Karpas-422 (cell line): ENCODE data around the gene CHRD. TPM values are rescaled to one million over a fixed set of nuclear protein-coding genes. Genes with fewer than 3 reads are reported as not detected.

Experiments used
- DNase-seq: peaks from one replicate; pipeline ENCODE4 v3.0.0-alpha.2; 2015
- H2AFZ ChIP-seq: fragments of 200-600 bp; sonication (generic); 2 replicates; pipeline ENCODE4 v1.6.1; 2014; ENCODE audit warnings: antibody characterized with exemption, low read length, mixed read lengths
- H3K27ac ChIP-seq: fragments of 200-600 bp; sonication (generic); 2 replicates; pipeline ENCODE4 v1.5.1; 2014; ENCODE audit warnings: mild to moderate bottlenecking, low read length, moderate library complexity
- H3K27me3 ChIP-seq: fragments of 200-600 bp; sonication (generic); 2 replicates; pipeline ENCODE4 v1.6.1; 2014; ENCODE audit warnings: low read length, mixed read lengths
- H3K36me3 ChIP-seq: fragments of 200-600 bp; sonication (generic); 2 replicates; pipeline ENCODE4 v1.6.1; 2014; ENCODE audit warnings: low read length, mixed read lengths; ENCODE audit not compliant: insufficient read depth
- H3K4me1 ChIP-seq: fragments of 200-600 bp; sonication (generic); 2 replicates; pipeline ENCODE4 v1.6.1; 2014; ENCODE audit warnings: mild to moderate bottlenecking, low read length, mixed read lengths
- H3K4me2 ChIP-seq: fragments of 200-600 bp; sonication (generic); 2 replicates; pipeline ENCODE4 v1.6.1; 2014; ENCODE audit warnings: low read length, low read depth, mild to moderate bottlenecking; ENCODE audit not compliant: poor library complexity, severe bottlenecking
- H3K4me3 ChIP-seq: fragments of 200-600 bp; sonication (generic); 2 replicates; pipeline ENCODE4 v1.5.1; 2014; ENCODE audit warnings: mild to moderate bottlenecking, antibody characterized with exemption, low read length, mixed read lengths
- H3K79me2 ChIP-seq: fragments of 200-600 bp; sonication (generic); 2 replicates; pipeline ENCODE4 v1.6.1; 2014; ENCODE audit warnings: mild to moderate bottlenecking, low read length, mixed read lengths
- H3K9ac ChIP-seq: fragments of 200-600 bp; sonication (generic); 2 replicates; pipeline ENCODE4 v1.6.0; 2014; ENCODE audit warnings: low read length
- H3K9me2 ChIP-seq: fragments of 200-600 bp; sonication (generic), shearing (Covaris generic); replicated peaks from 2 replicates; pipeline ENCODE4 v1.6.0; 2014; ENCODE audit warnings: mild to moderate bottlenecking, low read length, moderate library complexity; ENCODE audit not compliant: insufficient read depth
- H3K9me3 ChIP-seq: fragments of 300-700, 200-600 bp; sonication (generic); 2 replicates; pipeline ENCODE4 v1.6.1; 2014; ENCODE audit warnings: low read length, mixed read lengths
- H4K20me1 ChIP-seq: fragments of 200-600 bp; sonication (generic); 2 replicates; pipeline ENCODE4 v1.6.1; 2014; ENCODE audit warnings: mild to moderate bottlenecking, antibody characterized with exemption, low read length, low read depth; ENCODE audit not compliant: insufficient read depth
- total RNA-seq: library from RNA; depleted of rRNA; stranded (reverse); fragments of >200 nt; shearing (Covaris generic); gene quantifications from 2 replicates; pipeline ENCODE4 v1.2.3, GENCODE V29; 2014; ENCODE audit warnings: low replicate concordance; rRNA removed

The CHRD gene
- total RNA-seq = 17.7 and 52.9 TPM in 2 replicates

- Histone ChIP-seq H3K9ac (peak within 1 kb of the TSS; percentile 85), H4K20me1 (no peaks in the 10 kb centered on the region), H3K36me3 (peaks cover 13% of the 10 kb centered on the region), H3K4me2 (peak within 1 kb of the TSS; percentile 91), H2AFZ (no peak within 1 kb of the TSS), H3K79me2 (peaks cover 35% of the 10 kb centered on the region), H3K4me3 (peak within 1 kb of the TSS; percentile 81), H3K27me3 (no peaks in the 10 kb centered on the region), H3K9me2 (no peaks in the 10 kb centered on the region), H3K27ac (no peak within 1 kb of the TSS), H3K4me1 (peaks cover 29% of the 10 kb centered on the region), H3K9me3 (no peaks in the 10 kb centered on the region)
- DNase-seq = no peak
Measured at GRCh38 chr3:184379358-184380184, at the start of gene CHRD. Gene CHRD, plus strand, starts transcription at chr3:184380054. Its CDS starts 265 bp downstream, at chr3:184380319.

- Histone ChIP-seq H3K27ac (no peak overlapping the region), H3K36me3 (peaks cover 53% of the 10 kb centered on the region), H3K27me3 (no peaks in the 10 kb centered on the region), H3K79me2 (peaks cover 14% of the 10 kb centered on the region), H3K9me2 (no peaks in the 10 kb centered on the region), H3K4me1 (peaks cover 23% of the 10 kb centered on the region), H4K20me1 (peaks cover 60% of the 10 kb centered on the region), H3K9me3 (no peaks in the 10 kb centered on the region), H3K9ac (no peak overlapping the region), H2AFZ (no peak overlapping the region), H3K4me2 (no peak overlapping the region), H3K4me3 (no peak overlapping the region)
- DNase-seq = no peak
Measured at GRCh38 chr3:184332370-184333090, 47.3 kb upstream of the CHRD start.

GRCh38 chr3:184333190-184333589 lies 46.7 kb upstream of the CHRD start:
- Histone ChIP-seq H3K79me2 (peaks cover 21% of the 10 kb centered on the region), H3K4me1 (peaks cover 25% of the 10 kb centered on the region), H3K9me3 (no peaks in the 10 kb centered on the region), H4K20me1 (peaks cover 54% of the 10 kb centered on the region), H3K9ac (no peak overlapping the region), H3K36me3 (peaks cover 48% of the 10 kb centered on the region), H3K4me3 (no peak overlapping the region), H3K27me3 (no peaks in the 10 kb centered on the region), H3K27ac (no peak overlapping the region), H3K9me2 (no peaks in the 10 kb centered on the region), H3K4me2 (no peak overlapping the region), H2AFZ (no peak overlapping the region)
- DNase-seq = no peak

GRCh38 chr3:184333700-184334099 lies 46.2 kb upstream of the CHRD start:
- Histone ChIP-seq H3K4me2 (no peak overlapping the region), H3K79me2 (peaks cover 26% of the 10 kb centered on the region), H3K4me1 (peaks cover 25% of the 10 kb centered on the region), H4K20me1 (peaks cover 49% of the 10 kb centered on the region), H3K27ac (no peak overlapping the region), H3K4me3 (no peak overlapping the region), H3K9me2 (no peaks in the 10 kb centered on the region), H3K9me3 (no peaks in the 10 kb centered on the region), H2AFZ (no peak overlapping the region), H3K36me3 (peaks cover 43% of the 10 kb centered on the region), H3K9ac (no peak overlapping the region), H3K27me3 (no peaks in the 10 kb centered on the region)
- DNase-seq = no peak

- Histone ChIP-seq H3K79me2 (peaks cover 27% of the 10 kb centered on the region), H2AFZ (no peak overlapping the region), H3K4me3 (no peak overlapping the region), H4K20me1 (peaks cover 40% of the 10 kb centered on the region), H3K4me1 (peaks cover 25% of the 10 kb centered on the region), H3K9me3 (no peaks in the 10 kb centered on the region), H3K9ac (no peak overlapping the region), H3K9me2 (no peaks in the 10 kb centered on the region), H3K36me3 (peaks cover 34% of the 10 kb centered on the region), H3K4me2 (no peak overlapping the region), H3K27me3 (no peaks in the 10 kb centered on the region), H3K27ac (peak overlapping the region; percentile 53; the same call in 1 of the 2 replicates)
- DNase-seq = peak; percentile 58
Measured at GRCh38 chr3:184334470-184335158, 45.2 kb upstream of the CHRD start.

GRCh38 chr3:184335291-184335660 lies 44.6 kb upstream of the CHRD start:
- Histone ChIP-seq H3K27me3 (no peaks in the 10 kb centered on the region), H3K4me3 (peak overlapping the region; percentile 77; the same call in 1 of the 2 replicates), H3K27ac (peak overlapping the region; percentile 53), H3K9ac (peak overlapping the region; percentile 79), H3K4me2 (peak overlapping the region; percentile 73), H3K4me1 (peaks cover 25% of the 10 kb centered on the region), H2AFZ (no peak overlapping the region), H3K9me2 (no peaks in the 10 kb centered on the region), H3K9me3 (no peaks in the 10 kb centered on the region), H3K79me2 (peaks cover 27% of the 10 kb centered on the region), H4K20me1 (peaks cover 35% of the 10 kb centered on the region), H3K36me3 (peaks cover 29% of the 10 kb centered on the region; the same call in 1 of the 2 replicates)
- DNase-seq = no peak

GRCh38 chr3:184335661-184336546 lies 44.0 kb upstream of the CHRD start:
- H3K36me3 ChIP-seq = peaks cover 26% of the 10 kb centered on the region; the same call in 1 of the 2 replicates
- peaks cover 25% of the 10 kb centered on the region for H3K4me1 ChIP-seq
- H3K4me2 ChIP-seq = peak overlapping the region; percentile 73
- H3K9ac ChIP-seq = peak overlapping the region; percentile 79
- no peaks in the 10 kb centered on the region for H3K27me3 ChIP-seq
- no peaks in the 10 kb centered on the region for H3K9me3 ChIP-seq
- peak overlapping the region; percentile 77 for H3K4me3 ChIP-seq
- H4K20me1 ChIP-seq = peaks cover 34% of the 10 kb centered on the region
- peaks cover 27% of the 10 kb centered on the region for H3K79me2 ChIP-seq
- peak overlapping the region; percentile 53 for H3K27ac ChIP-seq
- no peaks in the 10 kb centered on the region for H3K9me2 ChIP-seq
- no peak overlapping the region for H2AFZ ChIP-seq
- peak; percentile 97 for DNase-seq
